Middle frontal gyrus (tissue), 1 donor: Measurements from ENCODE around the gene TAP1.

Experiments
- DNase-seq: peaks from one replicate; pipeline ENCODE4 v3.0.0-alpha.2; 2015; ENCODE audit warnings: low spot score; ENCODE audit errors: extremely low spot score

TAP1 gene

DNA sequence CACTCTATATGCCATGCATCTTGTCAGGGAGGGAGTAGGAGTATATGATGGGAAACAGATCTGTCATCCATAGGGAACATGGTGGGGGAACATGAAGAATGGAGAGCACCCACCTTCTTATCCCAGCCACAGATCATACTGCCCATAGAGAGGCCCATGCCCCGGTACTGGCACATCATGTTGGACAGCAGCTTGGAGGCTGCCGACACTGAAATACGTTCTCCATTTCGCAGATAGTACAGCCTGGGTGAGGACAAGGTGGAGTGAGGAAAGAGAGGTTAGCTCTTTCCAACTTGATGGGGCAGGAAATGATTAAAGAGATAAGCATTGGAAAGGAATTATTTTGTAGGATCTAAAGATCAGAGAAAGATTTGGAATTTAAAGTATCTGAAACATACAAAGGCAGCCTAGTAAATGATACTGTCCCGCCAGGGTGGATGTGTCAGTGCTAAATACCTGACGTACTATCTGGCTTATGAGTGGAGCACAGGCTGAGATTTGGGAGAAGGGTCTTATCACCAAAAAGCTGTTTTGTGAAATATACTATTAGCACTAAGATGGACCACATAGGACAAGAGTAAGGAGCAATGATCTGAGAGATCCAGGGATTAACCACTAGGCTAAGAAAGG lies 11.4 kb downstream of the TAP1 start:
- DNase-seq = no peak

GRCh38 chr6:32840604-32841246 lies 12.8 kb downstream of the TAP1 start:
- DNase-seq = no peak

DNA sequence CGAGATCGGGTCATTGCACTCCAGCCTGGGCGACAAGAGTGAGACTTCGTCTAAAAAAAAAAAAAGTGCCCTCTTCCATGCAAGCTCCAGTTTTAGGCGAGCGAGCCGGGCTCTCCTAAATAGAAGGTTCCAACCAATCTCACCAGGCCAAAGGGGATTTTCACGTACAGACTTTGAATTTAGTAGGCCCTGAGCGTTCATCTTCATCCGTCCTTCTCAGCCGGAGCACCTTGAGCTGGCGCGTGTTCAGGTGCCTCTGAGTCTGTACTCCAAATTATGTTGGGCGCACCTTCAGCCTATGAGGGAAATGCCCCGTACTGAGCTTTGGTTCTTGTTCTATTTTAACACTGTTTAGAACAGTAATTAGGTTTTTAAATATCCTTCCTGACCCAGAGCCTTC lies 14.1 kb downstream of the TAP1 start:
- no peak for DNase-seq

- DNase-seq = peak; percentile 91
These were observed 15.2 kb downstream of the TAP1 start, which contains the start of gene TAP2 for GRCh38 chr6:32838114-32838958. TAP2 (minus strand) TSS chr6:32838739; CDS start chr6:32838233, 506 bp downstream.

DNA sequence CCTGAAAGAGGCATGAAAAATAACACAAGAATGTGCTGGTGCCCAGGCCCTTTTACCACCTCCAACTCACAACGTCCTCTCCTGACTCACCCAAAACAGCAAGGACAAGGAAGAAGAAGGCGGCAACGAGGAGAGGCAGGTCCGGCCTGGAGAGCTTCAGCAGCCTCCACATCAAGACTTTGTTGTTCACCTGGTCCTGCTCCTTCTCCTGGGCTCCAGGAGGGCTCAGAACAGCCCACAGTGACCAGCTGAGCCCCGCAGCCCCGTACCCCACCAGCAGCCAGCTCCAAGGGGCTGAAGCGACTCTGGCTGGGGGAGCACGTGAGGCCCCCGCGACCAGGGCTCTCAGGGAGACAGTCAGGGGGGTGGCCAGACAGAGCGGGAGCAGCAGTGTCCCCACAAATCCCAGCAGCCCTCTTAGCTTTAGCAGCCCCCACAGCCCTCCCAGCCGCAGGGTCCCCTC lies 15.8 kb downstream of the TAP1 start:
- DNase-seq = no peak

- DNase-seq = no peak
These were observed 16.6 kb downstream of the TAP1 start for GRCh38 chr6:32836873-32837272.

- DNase-seq = no peak
These were observed 18.2 kb downstream of the TAP1 start for GRCh38 chr6:32835167-32835893.

DNA sequence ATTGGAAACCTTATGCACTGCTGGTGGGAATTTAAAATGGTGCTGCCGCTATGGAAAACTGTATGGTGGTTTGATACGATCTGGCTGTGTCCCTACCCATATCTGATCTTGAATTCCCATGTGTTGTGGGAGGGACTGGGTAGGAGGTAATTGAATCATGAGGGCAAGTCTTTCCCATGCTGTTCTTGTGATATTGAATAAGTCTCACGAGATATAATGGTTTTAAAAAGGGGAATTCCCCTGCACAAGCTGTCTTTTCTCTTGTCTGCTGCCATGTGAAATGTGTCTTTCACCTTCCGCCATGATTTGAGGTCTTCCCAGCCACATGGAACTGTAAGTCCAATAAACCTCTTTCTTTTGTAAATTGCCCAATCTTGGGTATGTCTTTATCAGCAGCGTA lies 19.8 kb downstream of the TAP1 start:
- DNase-seq = no peak

DNA sequence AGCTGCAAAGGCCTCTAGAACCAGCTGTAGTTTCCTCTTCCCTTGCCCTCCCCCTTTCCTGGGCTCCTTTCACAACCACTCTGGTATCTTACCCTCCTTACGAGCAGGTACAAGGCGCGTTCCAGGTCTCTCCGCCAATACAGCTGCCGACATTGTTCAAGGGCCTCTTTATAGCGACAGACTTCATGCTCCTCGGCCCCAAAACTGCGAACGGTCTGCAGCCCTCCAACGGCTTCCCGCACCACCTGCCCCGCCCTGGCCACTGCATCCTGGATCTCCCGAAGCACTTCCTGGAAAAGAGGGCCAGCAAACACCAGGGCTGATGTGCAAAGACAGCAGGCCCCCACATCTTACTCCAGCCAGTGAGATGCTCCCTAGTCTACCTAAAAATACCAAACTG lies 21.0 kb downstream of the TAP1 start:
- no peak for DNase-seq

DNA sequence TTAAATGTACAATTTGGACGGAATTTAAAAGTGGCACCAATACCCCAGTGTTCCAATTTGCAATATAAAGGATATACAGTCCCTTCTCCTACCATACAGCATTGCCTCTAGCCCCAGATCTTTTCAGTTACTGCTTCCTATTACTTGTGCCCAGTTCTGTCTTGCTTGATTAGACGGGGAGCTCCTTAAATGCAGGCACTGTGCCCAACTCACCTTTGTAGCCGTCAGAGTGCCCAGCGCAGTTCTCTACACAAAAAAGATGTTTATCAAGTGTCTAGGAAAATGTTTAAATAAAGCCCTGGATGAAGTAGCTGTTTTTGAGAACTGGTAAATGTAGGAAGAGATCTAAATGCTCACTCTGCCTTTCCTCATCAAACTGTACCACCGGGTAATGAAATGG lies 22.6 kb downstream of the TAP1 start:
- DNase-seq = no peak

- no peak for DNase-seq
These were observed 23.5 kb downstream of the TAP1 start for GRCh38 chr6:32830017-32830416.

DNA sequence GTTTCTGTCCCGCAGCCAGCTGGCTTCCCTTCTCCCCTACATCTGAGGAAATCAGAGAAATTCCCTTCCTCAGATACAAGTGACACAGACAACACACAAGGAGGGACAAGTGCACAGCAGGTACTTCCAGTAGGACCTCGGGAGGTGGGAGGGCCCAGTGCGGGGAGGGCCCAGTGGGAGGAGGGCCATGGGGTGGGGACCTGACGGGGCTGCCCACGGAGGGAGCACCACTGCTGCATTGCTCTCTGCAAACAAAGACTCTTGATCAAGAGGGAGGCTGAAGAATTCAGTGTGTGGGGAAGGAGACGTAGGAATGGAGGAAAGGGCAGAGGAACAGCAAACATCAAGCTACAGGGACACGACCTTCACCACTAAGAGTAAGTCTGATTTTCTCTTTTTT lies 24.0 kb downstream of the TAP1 start:
- DNase-seq = no peak

DNA sequence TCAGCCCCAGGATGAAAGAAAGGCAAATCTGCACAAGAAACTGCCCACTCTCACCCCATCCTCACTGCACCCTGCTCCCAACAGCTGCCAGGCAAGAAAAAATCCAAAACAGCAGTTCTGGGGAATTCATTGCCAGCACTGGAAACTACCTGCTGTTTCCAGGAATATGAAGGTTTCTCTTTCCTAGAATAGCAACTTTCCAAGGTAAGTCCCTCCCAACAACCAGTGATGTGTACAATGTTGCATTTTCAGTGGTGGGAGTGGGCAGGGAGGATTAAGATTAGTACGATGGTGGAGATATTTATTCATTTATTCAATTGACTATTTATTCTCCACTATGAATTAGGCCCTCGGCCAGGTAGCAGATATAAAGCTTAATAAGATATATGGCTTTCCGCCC lies 26.5 kb downstream of the TAP1 start:
- no peak for DNase-seq

DNA sequence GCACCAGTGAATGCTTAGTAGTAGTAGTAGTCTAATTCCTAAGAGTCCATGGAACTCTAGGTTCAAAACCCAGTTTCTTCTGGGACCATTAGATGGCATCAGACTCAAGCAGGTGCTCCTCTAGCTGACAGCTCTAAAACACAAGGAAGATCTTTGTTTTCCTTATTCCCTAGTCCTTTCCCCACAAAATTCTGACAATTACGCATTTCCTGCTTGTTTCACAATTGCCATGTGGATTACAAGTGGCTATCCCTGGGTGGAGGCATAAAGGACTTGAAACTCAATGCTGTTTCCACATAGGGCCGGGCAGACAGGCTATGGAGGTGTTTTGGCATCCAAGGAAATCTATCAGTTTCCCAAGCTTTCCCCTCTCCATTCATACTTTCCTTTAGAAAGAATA lies 27.5 kb downstream of the TAP1 start:
- DNase-seq = no peak

DNA sequence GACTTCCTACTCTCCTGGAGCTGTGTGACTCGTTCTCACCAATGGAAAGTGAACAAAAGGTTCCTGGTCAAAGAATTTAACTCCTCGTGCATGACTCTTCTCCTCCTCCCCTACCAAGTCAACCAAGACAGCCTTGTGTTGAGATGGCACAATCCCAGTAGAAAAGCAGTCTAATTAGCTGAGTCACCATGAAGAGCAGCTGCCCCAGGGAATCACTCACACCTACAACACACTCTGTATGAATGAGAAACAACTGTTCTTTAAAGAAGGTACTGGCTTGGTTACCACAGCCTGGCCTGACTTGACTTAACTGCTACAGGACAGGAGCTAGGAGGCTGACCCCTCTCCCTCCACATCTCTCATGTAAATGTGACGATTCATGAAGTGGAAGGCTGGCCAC lies 33.8 kb downstream of the TAP1 start:
- DNase-seq = no peak

DNA sequence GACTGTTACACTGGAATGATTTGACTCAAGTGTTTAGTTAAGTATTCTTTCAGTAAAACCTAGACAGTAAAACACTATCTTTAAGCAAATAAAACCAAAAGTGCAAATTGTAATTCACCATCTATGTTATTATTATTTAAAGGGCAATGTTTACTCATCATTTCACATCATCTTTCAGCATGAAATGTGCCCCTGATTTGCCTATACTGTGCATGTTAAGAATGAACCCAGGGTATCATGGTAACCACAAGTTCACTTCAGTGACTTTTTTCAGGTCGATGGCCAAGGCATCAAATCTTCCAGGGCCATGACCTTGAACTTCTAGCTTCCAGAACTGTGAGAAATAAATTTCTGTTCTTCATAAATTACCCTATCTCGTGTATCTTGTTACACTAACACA lies 34.6 kb downstream of the TAP1 start:
- DNase-seq = no peak

GRCh38 chr6:32816746-32817204 lies 36.7 kb downstream of the TAP1 start, which contains the start of gene HLA-DOB:
HLA-DOB (minus strand) TSS chr6:32817002; CDS start chr6:32816951, 51 bp downstream.
- no peak for DNase-seq

DNA sequence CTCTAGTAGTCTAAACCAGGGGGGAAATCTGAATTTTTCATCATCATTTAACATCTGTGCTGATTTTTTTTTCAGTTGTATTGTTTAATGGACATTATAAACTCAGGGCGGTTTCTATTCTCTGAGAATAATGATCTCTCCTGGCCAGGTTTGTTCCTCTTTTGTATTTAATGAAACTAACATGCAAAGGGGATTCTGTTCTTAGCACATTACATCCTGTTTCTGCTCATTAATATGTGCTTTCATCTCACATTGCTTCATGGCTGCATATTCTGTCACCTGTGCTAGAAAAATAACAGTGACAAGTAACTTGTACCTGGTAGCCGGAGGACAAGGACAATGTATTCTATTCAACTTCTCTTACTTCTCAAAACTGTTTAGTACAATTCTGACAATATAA lies 37.5 kb downstream of the TAP1 start:
- DNase-seq = no peak

GRCh38 chr6:32815115-32815514 lies 38.4 kb downstream of the TAP1 start:
- no peak for DNase-seq

- no peak for DNase-seq
These were observed 39.4 kb downstream of the TAP1 start for GRCh38 chr6:32814145-32814544.

- no peak for DNase-seq
These were observed 44.3 kb downstream of the TAP1 start for GRCh38 chr6:32809171-32809570.
